GM12878 (cell line): Measurements from ENCODE around the gene PPIA. TPM values are rescaled to one million over a fixed set of nuclear protein-coding genes. Genes with fewer than 3 reads are reported as not detected.

ENCODE experiments used
- ATAC-seq: fragments of 200-7000 bp; cut with Tn5 transposase; 3 replicates; pipeline ENCODE4 v1.9.1; 2020; ENCODE audit warnings: mild to moderate bottlenecking, moderate library complexity
- BruUV-seq: library from RNA; stranded (reverse); fragments of 400-500 nt; replicated peaks from 2 replicates; lab custom pipeline; 2021; lab: Mats Ljungman, UMichigan
- CTCF ChIA-PET: fragments of 300-600 bp; sonication (Branson Sonifier 250); formaldehyde crosslinking; extraction: SDS; loops from one replicate; lab custom pipeline; 2021; ENCODE audit warnings: inconsistent platforms; lab: Yijun Ruan, JAX
- POLR2A ChIA-PET: fragments of 350-600 bp; formaldehyde crosslinking; extraction: SDS; loops from one replicate; lab custom pipeline; 2021; ENCODE audit warnings: inconsistent platforms; lab: Charles Lee
- RAD21 ChIA-PET: fragments of 300-600 bp; sonication (Branson Sonifier 250); formaldehyde crosslinking; loops from one replicate; lab custom pipeline; 2023; ENCODE audit warnings: antibody characterized with exemption; ENCODE audit not compliant: unreplicated experiment; lab: Charles Lee
- SMC1A ChIA-PET: fragments of 300-600 bp; sonication (Branson Sonifier 250); formaldehyde crosslinking; loops from one replicate; lab custom pipeline; 2023; ENCODE audit not compliant: unreplicated experiment, uncharacterized antibody; lab: Charles Lee
- DNase-seq: peaks from one replicate; pipeline ENCODE4 v3.0.0-alpha.2; 2011; ENCODE audit warnings: low read depth, low spot score
- FAIRE-seq: peaks from 3 replicates; lab custom pipeline; 2011; peaks lifted over from hg19 to GRCh38; lab: Jason Lieb, UNC
- H2AFZ ChIP-seq: 2 replicates; pipeline ENCODE4 v1.6.0; 2011; ENCODE audit warnings: low read depth, low read length, control low read depth; ENCODE audit not compliant: control insufficient read depth
- H3K27ac ChIP-seq: 2 replicates; pipeline ENCODE4 v1.5.1; 2011; ENCODE audit warnings: control low read depth; ENCODE audit not compliant: control insufficient read depth, insufficient read depth
- H3K27me3 ChIP-seq, 2 experiments: replicated peaks in 1 of 2; 2 replicates each; pipeline versions ENCODE4 v1.6.0 to v1.6.1; 2011; ENCODE audit warnings: low read length in 1 of 2; ENCODE audit not compliant: control insufficient read depth in 2 of 2, insufficient read depth in 2 of 2
- H3K36me3 ChIP-seq, 2 experiments: 2 replicates each; pipeline ENCODE4 v1.5.1; 2011; ENCODE audit warnings: low read length in 1 of 2; ENCODE audit not compliant: control insufficient read depth in 2 of 2, insufficient read depth in 2 of 2
- H3K4me1 ChIP-seq: 2 replicates; pipeline ENCODE4 v1.6.1; 2011; ENCODE audit warnings: mild to moderate bottlenecking, low read length, moderate library complexity, mixed read lengths; ENCODE audit not compliant: control insufficient read depth, insufficient read depth
- H3K4me2 ChIP-seq: 2 replicates; pipeline ENCODE4 v1.6.0; 2011; ENCODE audit warnings: control low read depth; ENCODE audit not compliant: control insufficient read depth, insufficient read depth
- H3K4me3 ChIP-seq: fragments of 200-600 bp; sonication (generic); 2 replicates; pipeline ENCODE4 v1.5.1; 2016
- H3K79me2 ChIP-seq: 2 replicates; pipeline ENCODE4 v1.6.0; 2011; ENCODE audit warnings: low read length; ENCODE audit not compliant: control insufficient read depth, insufficient read depth
- H3K9ac ChIP-seq: 2 replicates; pipeline ENCODE4 v1.8.0; 2011; ENCODE audit warnings: low read length, control low read depth, mixed read lengths; ENCODE audit not compliant: control insufficient read depth, insufficient read depth
- H3K9me3 ChIP-seq: replicated peaks from 3 replicates; pipeline ENCODE4 v1.5.1; 2011; ENCODE audit warnings: mild to moderate bottlenecking, low read length; ENCODE audit not compliant: control insufficient read depth, insufficient read depth
- H4K20me1 ChIP-seq: 2 replicates; pipeline ENCODE4 v1.6.0; 2011; ENCODE audit not compliant: control insufficient read depth, insufficient read depth
- BMI1 ChIP-seq: fragments of 450-650 bp; IDR thresholded peaks from 2 replicates; pipeline ENCODE4 v1.6.1; 2016; ENCODE audit warnings: mild to moderate bottlenecking, moderate library complexity, borderline replicate concordance
- DPF2 ChIP-seq: fragments of 450-650 bp; IDR thresholded peaks from 2 replicates; pipeline ENCODE4 v1.6.1; 2017; ENCODE audit warnings: mild to moderate bottlenecking
- ESRRA ChIP-seq: IDR thresholded peaks from 2 replicates; pipeline ENCODE4 v1.6.1; 2012; ENCODE audit warnings: mild to moderate bottlenecking, low read length, improper control_type of control experiment
- GABPA ChIP-seq: IDR thresholded peaks from 2 replicates; pipeline ENCODE4 v1.6.1; 2014; ENCODE audit warnings: antibody characterized with exemption, low read depth, mild to moderate bottlenecking, inconsistent platforms
- MXI1 ChIP-seq: fragments of 150-350 bp; IDR thresholded peaks from 2 replicates; pipeline ENCODE4 v1.6.1; 2011; ENCODE audit warnings: low read depth, mild to moderate bottlenecking, inconsistent platforms, low read length, improper control_type of control experiment
- NFYB ChIP-seq: IDR thresholded peaks from 2 replicates; pipeline ENCODE4 v1.6.1; 2011; ENCODE audit warnings: low read depth, mild to moderate bottlenecking, low read length, improper control_type of control experiment, moderate library complexity; ENCODE audit not compliant: insufficient read depth
- PKNOX1 ChIP-seq: fragments of 450-650 bp; IDR thresholded peaks from 2 replicates; pipeline ENCODE4 v1.6.1; 2016; ENCODE audit warnings: mild to moderate bottlenecking
- RCOR1 ChIP-seq: conservative IDR thresholded peaks from 2 replicates; pipeline ENCODE4 v1.6.1; 2012; ENCODE audit warnings: low read depth, low read length, improper control_type of control experiment
- RELA ChIP-seq: fragments of 450-650 bp; IDR thresholded peaks from 2 replicates; pipeline ENCODE4 v1.8.0; 2014; ENCODE audit warnings: borderline replicate concordance; ENCODE audit not compliant: partially characterized antibody
- SMARCA5 ChIP-seq: fragments of 450-650 bp; IDR thresholded peaks from 2 replicates; pipeline ENCODE4 v1.6.1; 2017; ENCODE audit warnings: mild to moderate bottlenecking
- SPI1 ChIP-seq: IDR thresholded peaks from 2 replicates; pipeline ENCODE4 v1.6.1; 2011; ENCODE audit warnings: low read depth, mild to moderate bottlenecking, low read length, moderate library complexity, borderline replicate concordance; ENCODE audit not compliant: insufficient read depth
- SUZ12 ChIP-seq: fragments of 200-600 bp; sonication (generic); IDR thresholded peaks from one replicate; pipeline ENCODE4 v1.6.1; 2018; ENCODE audit warnings: antibody characterized with exemption, mild to moderate bottlenecking; ENCODE audit not compliant: unreplicated experiment
- WGBS: methylation state at CpG from one replicate; pipeline ENCODE4 v1.1.6; 2016; ENCODE audit warnings: low lambda C conversion rate; ENCODE audit not compliant: insufficient replicate concordance, insufficient coverage; ENCODE audit errors: missing lambda C conversion rate; 5-methylcytosine and 5-hydroxymethylcytosine counted together
- in situ Hi-C: fragments of 300-500 bp; cut with MboI; formaldehyde crosslinking; loops from 9 replicates; pipeline ENCODE4 v1.14.3; 2018; ENCODE audit warnings: mixed read lengths
- intact Hi-C: fragments of 100-400 bp; cut with micrococcal nuclease; formaldehyde crosslinking; loops from one replicate; pipeline ENCODE4 v1.14.2; 2022; ENCODE audit not compliant: unreplicated experiment
- polyA plus RNA-seq, 11 experiments: library from polyadenylated mRNA; depleted of rRNA in 4 of 11; unstranded in 6 of 11; stranded (reverse) in 5 of 11; fragments of >200 nt; fragmentation: Nextera tagmentation in 4 of 11; fragmentation: Illumina TruSeq in 1 of 11; extraction: Ambion mirVana in 4 of 11; extraction: Trizol in 1 of 11; gene quantifications; 1 replicate in 1 of 11; 2 replicates in 10 of 11; pipeline versions ENCODE4 v1.2.1 to v1.2.3, GENCODE V29; 2011 to 2016; ENCODE audit warnings: inconsistent platforms in 2 of 11, missing spikeins in 2 of 11, low read depth in 1 of 11
- total RNA-seq, 4 experiments: library from RNA; depleted of rRNA in 3 of 4; stranded (reverse); fragments of >200 nt in 3 of 4; fragmentation: Illumina TruSeq in 1 of 4; extraction: Trizol in 1 of 4; gene quantifications; 2 replicates each; pipeline versions ENCODE4 v1.2.1 to v1.2.3, GENCODE V29; 2013 to 2021
- TF ChIP-seq, protein P1 (sequence below): IDR thresholded peaks from 2 replicates; pipeline ENCODE4 v1.6.1; 2011; ENCODE audit warnings: mild to moderate bottlenecking, low read depth, low read length, moderate library complexity; ENCODE audit not compliant: insufficient replicate concordance

Gene PPIA
- total and polyA plus RNA-seq, 10 of the 15 experiments (the other 5 are each of a cell fraction or from before 2014, with no cell fraction given): 2,712 to 7,982 (median 5,027) TPM

DNA sequence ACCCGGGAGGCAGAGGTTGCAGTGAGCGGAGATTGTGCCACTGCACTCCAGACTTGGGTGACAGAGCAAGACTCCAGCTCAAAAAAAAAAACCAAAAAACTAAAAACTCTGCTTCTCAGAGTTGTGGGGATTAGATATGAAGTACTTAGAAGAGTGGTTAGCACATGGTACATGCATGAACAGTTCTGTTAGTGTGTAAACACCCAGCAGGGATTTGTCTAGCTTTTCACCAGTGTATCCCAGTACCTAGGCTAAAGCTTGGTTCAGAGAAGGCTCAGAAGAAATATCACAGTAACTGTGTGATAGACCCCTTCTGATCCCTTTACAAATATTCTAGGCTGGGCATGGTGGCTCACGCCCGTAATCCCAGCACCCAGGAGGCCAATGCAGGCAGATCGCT lies 9.5 kb downstream of the PPIA start (continued):
- TF ChIP-seq, protein P1, sequence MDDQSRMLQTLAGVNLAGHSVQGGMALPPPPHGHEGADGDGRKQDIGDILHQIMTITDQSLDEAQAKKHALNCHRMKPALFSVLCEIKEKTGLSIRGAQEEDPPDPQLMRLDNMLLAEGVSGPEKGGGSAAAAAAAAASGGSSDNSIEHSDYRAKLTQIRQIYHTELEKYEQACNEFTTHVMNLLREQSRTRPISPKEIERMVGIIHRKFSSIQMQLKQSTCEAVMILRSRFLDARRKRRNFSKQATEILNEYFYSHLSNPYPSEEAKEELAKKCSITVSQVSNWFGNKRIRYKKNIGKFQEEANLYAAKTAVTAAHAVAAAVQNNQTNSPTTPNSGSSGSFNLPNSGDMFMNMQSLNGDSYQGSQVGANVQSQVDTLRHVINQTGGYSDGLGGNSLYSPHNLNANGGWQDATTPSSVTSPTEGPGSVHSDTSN: no peak
- TF ChIP-seq MXI1 (no peak), GABPA (no peak), SUZ12 (no peak), BMI1 (no peak), RELA (no peak), SMARCA5 (no peak), RCOR1 (no peak), SPI1 (no peak), NFYB (no peak), ESRRA (no peak)
- TF ChIP-seq, all 136 proteins: peak for 0

DNA sequence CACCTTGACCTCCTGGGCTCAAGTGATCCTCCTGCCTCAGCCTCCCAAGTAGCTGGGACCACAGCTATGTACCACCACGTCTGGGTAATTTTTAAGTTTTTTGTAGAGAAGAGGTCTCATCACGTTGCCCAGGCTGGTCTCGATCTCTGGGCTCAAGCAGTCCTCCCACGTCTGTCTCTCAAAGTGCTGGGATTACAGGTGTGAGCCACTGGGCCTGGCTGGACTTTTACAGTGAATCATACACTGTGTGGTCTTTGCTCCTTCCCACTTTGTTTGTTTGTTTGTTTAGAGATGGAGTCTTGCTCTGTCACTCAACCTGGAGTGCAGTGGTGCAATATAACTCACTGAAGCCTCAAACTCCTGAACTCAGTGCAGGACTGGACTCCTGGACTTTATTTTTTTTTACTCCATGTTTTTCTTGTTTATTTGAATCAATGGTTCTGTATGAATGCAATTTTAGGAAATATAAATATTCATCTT lies 12.5 kb downstream of the PPIA start:
- Histone ChIP-seq H3K4me1 (peaks cover 4% of the 10 kb centered on the region; the same call in 1 of the 2 replicates), H3K27ac (no peak overlapping the region), H3K9ac (no peak overlapping the region), H4K20me1 (no peaks in the 10 kb centered on the region), H3K36me3 (no peaks in the 10 kb centered on the region), H3K4me2 (no peak overlapping the region), H3K9me3 (no peaks in the 10 kb centered on the region), H3K79me2 (no peaks in the 10 kb centered on the region), H2AFZ (no peak overlapping the region), H3K27me3 (no peaks in the 10 kb centered on the region), H3K4me3 (no peak overlapping the region)
- in situ Hi-C loops (no loop called here), intact Hi-C loops (no loop called here)
- ChIA-PET SMC1A (interaction anchor here (0.6 to 1.6 kb wide), 3 partner anchors 11 to 118 kb away, joined by 3 to 6 read pairs (median 4); no protein-coding TSS in a partner anchor), RAD21 (interaction anchor here (0.6 kb wide), 1 partner anchor 37 kb away, joined by 3 read pairs; no protein-coding TSS in a partner anchor), POLR2A (interaction anchor here (1.5 kb wide), 1 partner anchor 11 kb away, joined by 3 read pairs; no protein-coding TSS in a partner anchor), CTCF (interaction anchor here (1.2 kb wide), 1 partner anchor 244 kb away, joined by 3 read pairs; no protein-coding TSS in a partner anchor)
- no peak for DNase-seq
- peak; percentile 59 for FAIRE-seq
- no peak for ATAC-seq
- 97% methylated on average over 4 of the region's 4 CpGs for WGBS
- TF ChIP-seq PKNOX1: 0 out of 2 replicates have a peak, but pooled peaks have one; percentile 7
- TF ChIP-seq DPF2: no peak
- BruUV-seq: no TSS peak
